Islet of Langerhans (tissue), 1 donor: ENCODE results near the gene CDK18.
"Not testable (repeated sequence)": the region's sequence is repeated elsewhere in the genome, so short reads cannot be mapped to it uniquely, and the experiment has no call there.

Source experiments
- FAIRE-seq: peaks from one replicate; lab custom pipeline; 2011; peaks lifted over from hg19 to GRCh38; lab: Jason Lieb, UNC

Gene CDK18

DNA sequence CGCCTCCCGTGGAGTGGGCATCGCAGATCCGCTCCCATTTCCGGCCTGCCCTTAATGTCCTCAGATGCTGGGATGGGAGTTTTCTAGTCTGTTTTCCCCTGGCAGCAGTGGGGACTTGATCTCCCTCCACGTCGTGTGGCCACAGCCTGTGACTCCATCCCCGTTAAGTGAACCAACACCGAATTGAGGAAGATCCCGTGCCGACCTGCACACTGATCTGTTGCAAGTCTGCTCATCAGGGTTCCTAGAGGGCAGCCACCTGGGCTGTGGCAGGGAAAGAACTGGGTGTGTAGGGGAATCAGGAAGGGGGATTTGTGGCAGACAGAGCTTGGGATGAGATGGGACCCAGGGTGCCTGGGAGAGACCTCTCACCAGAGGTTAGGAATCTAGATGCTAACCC, 23.3 kb upstream of the CDK18 start:
- no peak for FAIRE-seq

DNA sequence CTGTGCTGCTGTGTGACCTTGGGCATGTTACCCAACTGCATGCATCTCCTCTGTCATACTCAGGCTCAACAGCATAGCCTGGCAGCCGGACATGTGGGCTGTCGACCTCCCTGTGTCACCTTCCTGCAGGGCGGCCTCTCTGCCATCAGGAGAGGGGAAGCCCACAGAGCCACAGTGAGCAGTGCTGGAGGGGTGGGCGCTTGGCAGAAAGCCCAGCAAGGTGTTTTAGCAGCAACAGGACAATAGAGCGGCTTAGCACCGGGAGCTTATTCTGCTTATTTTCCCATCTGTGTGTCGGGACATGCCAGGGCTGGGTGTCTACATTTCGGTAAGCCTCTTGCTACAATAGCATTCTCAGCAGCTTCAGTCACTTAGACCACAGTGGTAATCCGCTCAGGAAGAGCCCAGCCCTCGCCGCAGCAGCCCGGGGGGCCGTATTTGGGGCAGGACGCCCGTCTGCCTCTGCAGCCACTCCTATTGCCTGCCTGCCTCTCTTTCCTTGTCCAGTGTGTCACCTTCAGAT, 22.8 kb upstream of the CDK18 start:
- no peak for FAIRE-seq

DNA sequence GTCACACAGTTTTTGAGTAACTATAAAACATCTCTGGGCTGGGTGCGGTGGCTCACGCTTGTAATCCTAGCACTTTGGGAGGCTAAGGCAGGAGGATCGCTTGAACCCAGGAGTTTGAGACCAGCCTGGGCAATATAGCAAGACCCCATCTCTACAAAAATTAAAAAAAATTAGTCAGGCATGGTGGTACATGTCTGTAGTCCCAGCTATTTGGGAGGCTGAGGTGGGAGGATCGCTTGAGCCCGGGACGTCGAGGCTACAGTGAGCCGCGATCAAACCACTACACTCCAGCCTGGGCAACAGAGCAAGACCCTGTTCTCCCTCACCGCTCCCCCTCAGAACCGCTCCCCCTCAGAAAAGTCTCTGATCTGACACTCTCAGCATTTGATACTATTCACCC, 21.9 kb upstream of the CDK18 start:
- FAIRE-seq = not testable (repeated sequence)

DNA sequence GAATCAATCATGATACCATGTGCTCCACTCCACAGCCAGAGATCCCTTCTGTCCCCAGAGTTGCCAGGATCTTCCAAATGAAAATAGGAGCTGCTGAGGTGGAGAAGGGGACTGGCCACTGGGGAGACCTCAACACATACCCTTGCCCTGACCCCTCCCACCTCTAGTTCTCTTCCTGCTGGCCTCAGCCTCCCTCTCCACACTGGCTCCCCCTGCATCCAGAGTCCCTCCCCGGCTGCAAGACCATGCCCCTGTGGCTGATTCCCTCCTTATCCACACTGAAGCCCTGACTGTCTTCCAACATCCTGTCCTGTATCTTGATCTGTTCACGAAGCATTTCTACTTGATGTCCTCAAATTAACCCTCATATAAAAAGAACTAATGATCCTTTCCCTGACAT, 21.1 kb upstream of the CDK18 start:
- no peak for FAIRE-seq

DNA sequence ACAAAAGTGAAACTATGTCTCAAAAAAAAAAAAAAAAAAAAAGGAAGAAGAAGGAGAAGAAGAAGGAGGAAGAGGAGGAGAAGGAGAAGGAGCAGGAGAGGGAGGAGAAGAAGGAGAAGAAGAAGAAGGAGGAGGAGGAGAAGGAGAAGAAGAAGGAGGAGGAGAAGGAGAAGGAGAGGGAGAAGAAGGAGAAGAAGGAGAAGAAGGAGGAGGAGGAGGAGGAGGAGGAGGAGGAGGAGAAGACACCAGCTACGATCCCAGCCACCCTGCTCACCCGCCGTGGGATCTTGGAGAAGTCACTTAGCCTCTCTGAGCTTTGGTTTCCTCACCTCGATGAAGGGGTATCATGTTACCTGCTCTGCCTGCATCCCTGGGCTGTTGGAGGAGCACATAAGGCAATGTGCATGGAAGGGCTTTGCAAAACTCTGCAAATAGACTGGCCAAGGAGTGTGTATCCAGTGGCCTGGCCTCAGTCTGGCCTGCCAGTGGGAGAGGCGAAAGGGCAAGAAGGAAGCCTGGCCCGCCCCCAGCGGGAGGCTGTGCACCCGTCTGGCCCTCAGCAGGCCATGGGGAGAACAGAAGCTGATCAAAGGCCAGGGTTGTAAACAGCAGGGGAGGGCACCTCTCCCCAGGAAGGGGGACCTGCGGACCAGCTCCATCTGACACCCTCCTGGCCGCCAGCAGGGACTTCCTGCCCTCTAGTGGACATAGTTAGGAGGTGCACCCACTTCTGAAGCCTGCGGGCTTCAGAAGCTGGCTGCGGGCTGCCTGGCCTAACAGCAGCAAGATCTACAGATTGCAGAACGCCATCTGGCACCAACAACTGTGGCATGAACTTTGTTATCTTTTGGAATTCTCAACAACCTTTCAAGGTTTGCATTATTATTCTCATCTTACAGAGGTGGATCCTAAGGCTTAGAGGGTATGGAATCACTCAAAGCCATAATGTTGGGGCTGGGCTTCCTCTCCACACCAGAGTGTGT, 19.2 kb upstream of the CDK18 start:
- FAIRE-seq = no peak

DNA sequence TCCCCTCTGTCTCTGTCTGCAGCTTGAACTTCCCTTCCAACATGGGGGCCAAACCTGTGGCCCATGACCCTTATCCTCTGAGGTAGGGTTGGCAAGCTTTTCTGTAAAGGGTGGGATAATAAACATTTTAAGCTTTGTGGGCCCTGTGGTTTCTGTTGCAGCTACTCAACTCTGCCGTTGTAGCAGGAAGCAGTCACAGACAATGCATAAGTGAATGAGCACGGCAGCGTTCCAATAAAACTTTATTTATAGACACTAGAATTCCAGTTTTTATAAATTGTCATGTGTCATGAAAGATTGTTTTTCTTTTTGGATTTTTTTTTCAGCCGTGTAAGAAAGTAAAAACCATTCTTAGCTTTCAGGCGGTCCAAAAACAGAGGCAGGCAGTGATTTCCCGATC, 18.2 kb upstream of the CDK18 start:
- FAIRE-seq = no peak

DNA sequence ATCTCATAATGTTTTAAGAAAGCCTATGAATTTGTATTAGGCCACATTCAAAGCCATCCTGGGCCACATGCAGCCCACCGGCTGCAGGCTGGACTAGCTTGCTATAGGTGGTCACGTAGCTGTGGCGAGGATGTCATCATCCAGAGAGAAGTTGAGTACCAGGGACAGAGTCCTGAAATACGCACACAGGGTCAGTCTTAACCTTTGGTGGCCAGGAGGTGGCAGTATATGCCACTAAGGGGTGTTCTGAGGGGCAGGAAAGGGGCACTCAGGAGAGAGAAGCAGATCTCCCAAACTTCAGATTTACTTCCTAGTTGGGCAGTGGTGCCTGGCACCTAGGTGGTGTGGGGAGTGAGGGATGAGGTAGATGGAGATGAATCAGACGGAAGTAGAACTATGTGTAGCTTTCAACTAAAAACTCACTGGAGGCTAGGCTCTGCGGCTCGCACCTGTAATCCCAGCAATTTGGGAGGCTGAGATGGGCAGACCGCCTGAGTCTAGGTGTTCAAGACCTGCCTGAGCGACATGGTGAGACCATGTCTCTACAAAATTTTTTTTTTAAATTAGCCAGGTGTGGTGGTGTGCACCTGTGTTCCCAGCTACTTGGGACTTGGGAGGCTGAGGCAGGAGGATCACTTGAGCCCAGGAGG, 16.3 kb upstream of the CDK18 start:
- no peak for FAIRE-seq

DNA sequence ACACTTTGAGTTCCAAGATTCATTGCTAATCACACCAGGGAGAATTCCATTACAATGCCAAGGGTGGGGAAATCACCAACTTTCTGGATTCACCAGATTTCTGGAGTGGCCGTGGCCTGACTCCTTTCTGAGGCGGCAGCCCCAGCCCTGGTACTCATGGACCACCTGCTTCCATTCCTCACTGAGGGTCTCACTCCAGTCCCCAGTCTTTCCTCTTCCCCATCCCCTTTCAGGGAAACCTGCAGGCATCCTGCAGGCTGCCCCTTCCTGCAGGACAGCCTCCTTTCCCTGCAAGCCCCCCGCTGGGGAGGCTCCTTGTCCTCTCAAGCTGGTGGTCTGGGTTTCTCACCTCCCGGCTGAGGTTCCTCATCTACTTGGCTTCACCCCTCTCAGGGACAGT, 12.7 kb upstream of the CDK18 start:
- no peak for FAIRE-seq

DNA sequence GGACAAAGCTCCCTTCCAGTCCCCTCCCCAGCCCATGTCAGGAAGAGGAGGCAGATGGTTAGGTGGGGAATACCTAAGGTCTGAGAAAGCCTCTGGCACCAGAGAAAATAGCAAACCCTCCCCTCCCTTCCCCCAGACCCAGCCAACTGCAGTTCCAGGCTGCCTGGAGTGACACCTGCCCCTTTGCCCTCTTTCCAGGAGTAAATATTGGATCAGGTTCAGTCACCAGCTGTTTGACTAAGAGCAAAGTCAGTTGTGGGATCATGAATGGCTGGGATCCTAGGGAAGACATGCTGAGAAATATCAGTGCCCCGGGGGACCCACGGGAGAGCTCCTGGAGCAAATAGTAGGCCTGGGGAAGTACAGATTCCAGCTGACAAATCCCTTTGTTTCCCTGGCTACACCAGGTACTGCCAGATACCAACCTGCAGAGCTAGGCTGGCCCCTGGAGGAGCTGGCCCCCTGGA, 12.2 kb upstream of the CDK18 start:
- FAIRE-seq = no peak

DNA sequence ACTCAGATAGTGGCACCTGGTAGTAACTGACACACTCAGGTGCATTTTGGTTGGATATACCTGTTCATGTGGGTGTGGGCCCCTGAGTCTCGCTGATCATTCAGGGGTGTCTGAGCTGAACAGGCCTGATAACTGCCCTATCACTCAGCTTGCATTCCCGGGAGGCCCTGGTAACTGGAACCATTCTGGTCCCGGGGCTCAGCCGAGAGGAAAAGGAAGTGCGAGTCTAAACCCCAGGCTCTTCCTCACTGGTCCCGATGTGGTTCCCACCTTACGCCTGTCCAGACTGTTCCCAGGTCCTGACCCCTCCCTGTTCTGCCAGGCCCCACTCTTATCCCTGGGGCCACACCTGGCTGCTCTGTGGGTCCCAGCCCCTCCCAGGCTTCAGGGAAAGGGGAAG, 11.7 kb upstream of the CDK18 start:
- FAIRE-seq = no peak

DNA sequence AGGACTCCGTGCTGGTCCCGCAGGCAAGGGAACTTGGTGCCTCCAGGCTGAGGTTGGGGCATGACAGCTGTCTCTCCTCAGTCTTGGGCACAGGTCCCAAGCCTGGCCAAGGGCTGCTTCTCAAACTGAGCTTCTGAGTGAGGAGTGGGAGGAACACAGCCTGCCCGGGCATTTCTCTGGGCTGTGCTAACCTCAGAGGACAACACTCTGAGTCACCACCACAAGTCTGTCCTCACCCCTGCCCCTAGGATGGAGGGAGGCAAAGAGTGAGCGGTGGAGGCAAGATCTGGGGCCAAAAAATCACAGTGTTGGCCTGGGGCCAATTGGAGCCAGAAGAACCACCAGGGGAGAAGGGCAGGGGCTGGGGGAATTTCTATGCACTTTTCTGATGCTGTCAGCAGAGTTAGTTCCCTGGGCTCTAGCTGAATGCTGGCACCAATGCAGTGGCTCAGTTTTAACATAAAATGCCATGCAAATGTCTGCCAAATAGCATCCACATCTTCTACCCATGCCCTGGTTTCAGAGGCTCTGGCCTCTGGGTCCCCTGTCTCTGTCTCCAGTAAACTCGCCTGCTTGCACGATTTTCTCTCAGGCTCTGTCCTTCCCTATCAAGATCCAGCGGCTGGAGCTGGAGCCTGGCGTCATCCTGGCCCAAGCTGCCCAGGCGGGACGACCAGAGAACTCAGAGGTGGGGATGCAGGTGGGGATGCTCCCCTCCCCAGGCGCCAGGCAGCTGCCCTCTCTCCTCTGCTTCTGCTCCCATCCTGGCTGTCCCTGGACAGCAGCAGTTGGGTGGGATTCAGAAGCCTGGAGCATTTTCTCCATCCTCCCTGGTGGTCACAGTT, 11.0 kb upstream of the CDK18 start:
- no peak for FAIRE-seq

DNA sequence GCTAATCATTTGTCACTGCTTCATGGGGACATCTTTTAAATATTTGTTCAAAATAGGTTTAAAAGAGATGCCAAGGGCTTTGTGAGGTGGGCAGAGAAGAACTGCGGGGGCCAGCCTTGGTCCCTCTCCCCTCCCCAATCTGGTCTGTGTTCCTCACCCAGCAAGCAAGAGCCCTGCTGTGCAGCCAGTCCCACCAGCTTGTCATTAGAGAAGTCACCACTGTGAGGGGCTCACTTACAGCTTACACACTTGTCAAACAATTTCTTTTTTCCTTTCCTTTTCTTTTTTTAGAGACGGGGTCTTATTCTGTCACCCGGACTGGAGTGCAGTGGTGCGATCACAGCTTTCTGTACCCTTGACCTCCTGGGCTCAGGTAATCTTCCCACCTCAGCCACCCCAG, 10.4 kb upstream of the CDK18 start:
- FAIRE-seq = no peak

DNA sequence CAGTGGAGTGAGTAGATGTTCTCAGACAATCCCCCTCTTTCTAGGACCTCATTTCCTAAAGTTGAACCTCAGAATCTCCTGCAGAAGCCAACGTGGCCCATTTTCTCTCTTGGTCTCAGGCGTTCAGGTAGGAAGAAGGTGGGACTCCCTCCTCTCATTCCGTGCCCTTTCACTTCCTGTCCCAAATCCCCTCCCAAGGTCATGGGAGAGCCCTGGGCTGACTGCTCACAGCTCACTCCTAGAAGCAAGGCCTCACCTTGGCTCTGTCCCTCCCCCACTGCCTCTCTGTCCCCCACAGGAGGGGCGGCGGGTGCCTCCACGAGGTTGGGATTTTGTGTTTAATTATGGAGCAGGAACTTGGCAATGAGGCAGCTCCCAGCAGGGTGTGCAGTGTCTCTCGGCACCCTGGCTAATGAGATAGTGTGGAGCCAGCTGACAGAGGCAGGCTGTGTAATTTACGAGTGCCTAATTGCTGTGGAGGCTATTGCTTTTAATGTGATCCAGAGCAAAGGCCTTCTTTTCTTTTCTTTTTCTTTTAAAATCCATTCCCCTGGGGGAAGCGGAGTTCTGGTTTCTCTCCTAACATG, 9.1 kb upstream of the CDK18 start:
- no peak for FAIRE-seq

DNA sequence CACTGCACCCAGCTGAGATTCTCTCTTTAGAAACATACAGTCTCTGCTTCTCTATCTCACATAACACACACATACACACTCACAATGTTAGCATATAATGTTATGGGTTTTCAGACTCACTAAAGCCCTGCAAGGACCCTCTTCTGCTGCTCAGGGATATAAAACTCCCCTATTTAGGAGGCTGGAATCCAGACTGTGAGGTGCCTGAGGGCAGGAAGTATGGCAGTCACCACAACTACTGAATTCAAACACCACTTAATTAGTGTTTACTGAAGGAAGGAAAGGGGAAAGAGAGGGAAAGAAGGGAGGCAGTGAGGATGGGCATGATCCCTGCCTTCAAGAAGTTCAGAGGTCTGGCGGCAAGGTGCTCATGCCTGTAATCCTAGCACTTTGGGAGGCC, 7.8 kb upstream of the CDK18 start:
- FAIRE-seq = no peak

DNA sequence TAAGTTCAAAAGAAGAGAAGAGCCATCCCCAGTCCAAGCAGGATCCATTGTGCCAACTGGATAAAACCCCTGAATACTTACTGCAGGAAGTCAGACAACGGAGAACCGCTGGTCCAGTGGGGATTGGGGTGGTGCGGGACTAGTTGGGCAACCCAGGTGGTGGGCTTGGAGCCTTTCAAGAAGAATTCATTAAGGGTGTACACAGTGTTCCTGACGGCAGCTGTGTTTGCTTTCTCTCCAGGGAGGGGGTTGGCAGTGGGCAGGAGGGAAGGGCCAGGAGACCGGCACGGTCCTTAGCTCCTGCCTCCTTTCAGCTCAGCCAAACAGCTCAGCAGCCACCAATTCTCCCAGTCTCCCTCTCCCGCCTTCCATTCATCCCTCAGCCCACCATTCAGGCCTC, 7.1 kb upstream of the CDK18 start:
- FAIRE-seq = no peak

DNA sequence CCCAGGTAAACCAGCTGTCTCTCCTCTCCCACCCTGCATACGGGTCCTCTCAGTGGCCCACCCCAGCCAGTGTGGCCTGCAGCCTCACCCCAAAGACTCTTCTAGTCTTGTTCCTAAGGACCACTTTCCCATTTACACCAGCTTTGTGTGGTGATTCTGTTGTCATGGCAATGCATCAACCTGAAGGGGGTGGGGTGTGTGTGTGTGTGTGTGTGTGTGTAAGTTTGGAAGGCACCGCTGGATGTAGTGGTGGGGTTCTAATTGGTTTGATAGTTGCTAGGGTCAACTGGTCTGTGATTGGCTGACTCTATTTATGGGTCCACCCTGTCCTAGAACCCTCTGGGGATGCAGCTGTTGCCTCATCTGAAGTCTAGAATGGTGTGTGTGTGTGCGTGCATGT, 4.7 kb upstream of the CDK18 start:
- no peak for FAIRE-seq

DNA sequence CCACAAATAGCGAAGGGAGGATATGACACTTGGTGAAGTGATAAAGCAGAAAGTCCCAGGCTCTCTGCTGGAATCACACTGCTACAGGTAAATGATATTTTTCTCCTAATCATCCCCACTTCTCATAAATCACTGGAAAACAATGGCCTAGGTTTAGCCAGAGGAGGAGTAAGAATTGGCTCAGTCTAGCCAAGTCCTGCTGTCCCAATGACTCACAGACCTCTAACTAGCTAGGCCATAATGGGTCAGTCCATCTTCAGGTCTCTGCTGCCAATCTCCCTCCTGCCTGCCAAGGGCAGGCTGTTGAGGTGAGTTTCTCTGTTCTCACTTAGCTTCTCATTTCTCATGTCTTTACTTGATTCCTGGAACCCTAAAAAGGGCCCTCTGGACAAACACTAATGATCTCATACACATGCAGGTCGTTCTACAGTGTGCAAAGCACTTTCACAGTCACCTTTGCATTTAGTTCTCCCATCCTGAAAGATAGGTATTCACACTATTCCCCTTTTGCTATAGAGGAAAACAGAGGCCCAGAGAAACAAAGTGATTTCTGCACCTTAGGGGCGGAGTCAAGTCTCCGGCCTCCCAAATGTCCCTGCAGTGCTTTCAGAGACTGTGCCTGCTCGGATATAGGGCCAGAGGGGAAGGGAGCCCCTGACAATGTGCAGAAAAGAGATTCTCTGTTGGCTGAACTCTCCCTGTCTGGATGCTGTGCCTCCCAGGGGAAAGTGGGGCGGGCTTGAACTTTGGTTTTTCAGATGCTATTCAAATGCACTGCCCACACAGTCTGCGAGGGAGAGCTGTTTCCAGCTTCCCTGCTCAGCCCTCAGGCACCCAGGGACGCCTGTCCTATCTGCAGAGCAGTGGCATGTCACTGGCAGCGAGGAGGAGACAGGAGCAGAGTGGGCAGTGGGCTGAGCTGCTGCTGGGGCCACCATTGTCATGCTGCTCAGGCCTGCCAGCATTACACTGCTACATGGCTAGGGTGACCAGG, 3.9 kb upstream of the CDK18 start:
- FAIRE-seq = no peak

DNA sequence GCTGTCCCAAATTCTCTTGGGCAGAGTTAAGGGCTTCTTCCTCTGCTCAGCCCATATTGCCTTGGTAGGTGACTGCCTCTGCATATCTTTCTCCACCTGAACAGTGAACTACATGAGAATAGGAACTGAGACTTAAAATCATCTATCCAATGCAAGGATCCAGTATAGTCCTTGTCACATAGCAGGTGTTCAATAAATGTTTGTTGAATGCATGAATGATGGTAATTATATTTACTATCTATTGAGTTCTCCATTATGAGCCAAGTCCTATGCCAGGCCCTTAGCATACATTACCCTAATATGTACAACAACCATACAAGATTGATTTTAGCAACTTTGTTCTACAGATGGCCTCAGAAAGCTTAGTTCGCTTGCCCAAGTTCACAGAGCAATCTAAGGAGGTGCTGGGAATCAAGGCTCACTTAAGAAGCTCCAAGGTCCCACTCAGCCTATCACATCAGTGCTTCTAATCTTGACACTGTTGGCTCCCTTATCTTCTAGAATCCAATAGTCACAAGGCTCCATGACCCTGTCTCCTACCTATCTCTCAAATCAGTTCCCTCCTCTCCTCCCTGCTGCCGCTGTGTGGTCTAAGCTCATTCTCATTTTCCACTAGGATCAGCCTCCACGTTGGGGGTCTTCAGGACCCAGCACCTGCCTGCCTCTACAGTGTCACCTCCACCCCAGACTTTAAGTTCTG, 2.2 kb upstream of the CDK18 start:
- no peak for FAIRE-seq

DNA sequence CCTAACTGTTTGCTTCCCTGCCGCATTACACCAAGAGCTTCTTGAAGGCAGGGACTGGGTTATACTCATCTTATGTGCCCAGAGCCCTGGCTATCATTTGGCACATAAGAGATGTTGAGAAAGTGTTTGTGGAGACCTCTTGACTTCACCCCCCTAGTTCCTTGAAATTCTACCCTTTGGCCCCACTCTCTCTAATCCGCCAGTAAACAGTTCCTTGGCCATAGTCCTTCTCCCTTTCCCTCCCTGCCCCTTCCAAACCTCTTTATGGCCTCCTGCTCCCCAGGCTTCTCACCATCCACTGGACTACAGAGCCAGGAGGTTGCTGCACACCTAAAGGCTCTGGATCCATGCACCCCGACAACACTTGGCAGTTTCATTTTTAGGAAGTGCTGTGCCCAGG, 1.5 kb upstream of the CDK18 start:
- FAIRE-seq = no peak

DNA sequence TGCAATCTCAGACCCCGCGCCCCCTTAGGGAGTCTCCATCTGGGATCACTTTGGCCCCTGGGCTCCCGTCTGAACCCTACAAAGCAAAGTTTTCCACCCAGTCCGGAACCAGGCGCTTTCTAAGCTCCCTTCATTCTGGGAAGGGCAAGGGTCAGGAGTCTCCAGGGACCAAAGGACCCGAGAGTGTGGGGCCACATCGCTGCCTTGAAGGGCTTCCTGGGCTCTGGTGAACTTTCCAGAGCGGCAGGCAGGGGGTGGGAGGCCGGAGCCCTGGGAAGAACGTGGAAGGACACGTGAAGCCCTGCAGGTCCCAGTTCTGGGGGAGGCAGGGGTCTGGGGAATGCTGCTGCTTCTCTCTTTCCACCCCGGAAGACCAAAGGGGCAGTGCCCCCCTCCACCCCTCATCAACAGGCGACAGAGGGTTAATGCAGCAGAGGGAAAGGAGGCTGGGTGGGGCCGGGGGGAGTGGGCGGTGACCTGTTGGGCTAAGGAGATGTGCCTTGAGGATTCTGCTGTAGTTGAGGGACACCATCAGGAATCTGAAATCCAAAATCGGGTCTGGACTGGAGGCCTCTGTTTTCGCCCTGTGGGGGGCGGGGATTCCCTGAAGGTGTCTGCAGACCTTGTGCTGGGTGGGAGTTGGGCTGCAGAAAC, 734 bp downstream of the CDK18 start:
- no peak for FAIRE-seq
